Right lobe of liver (tissue), 4 donors: ENCODE measurements around the gene FYCO1.

Source experiments
- CTCF ChIP-seq, 4 donors: fragments of 200-600 bp in 3 of 4; fragments of 450-650 bp in 1 of 4; IDR thresholded peaks; one replicate each; pipeline versions ENCODE4 v1.5.1 to v1.8.0; 2016 to 2022; ENCODE audit warnings: antibody characterized with exemption in 4 of 4, mild to moderate bottlenecking in 2 of 4
- POLR2A ChIP-seq: fragments of 450-650 bp; IDR thresholded peaks from one replicate; pipeline ENCODE4 v1.6.1; 2017; ENCODE audit warnings: antibody characterized with exemption, mild to moderate bottlenecking
- donor health status: DM: no; HTN: no; CAD: no.
- donor health status: DM: no; HTN: no; CAD: no.
- donor health status: DM: no; HTN: yes; CAD: no.

- TF ChIP-seq CTCF (IDR thresholded peaks at IDR 0.05) (no peak), POLR2A (no peak)
Measured at GRCh38 chr3:45932112-45932511, 63.5 kb downstream of the FYCO1 start.
